ENCODE results near the gene NINL. TPM values are rescaled to one million over a fixed set of nuclear protein-coding genes. Genes with fewer than 3 reads are reported as not detected.
A peak's percentile ranks its signal among the peaks of the same experiment; 100 is the strongest.

NINL gene
- total RNA-seq, 6 donors from 2014 or later, result 10.2 to 47.1 (median 20.3) TPM

- H3K4me3 ChIP-seq, result no peak overlapping the region
- 88% methylated on average over 8 to 12 of the region's 12 CpGs for WGBS, 2 donors
Observed at GRCh38 chr20:25481918-25482253, 103.4 kb downstream of the NINL start.

GRCh38 chr20:25481235-25481917 lies 104.0 kb downstream of the NINL start:
- Histone ChIP-seq H3K4me1 (no peaks in the 10 kb centered on the region), H3K9me3 (no peaks in the 10 kb centered on the region), H3K27me3 (no peaks in the 10 kb centered on the region), H3K27ac (no peak overlapping the region), H3K36me3 (peaks cover 0 to 22% (median 7%) of the 10 kb centered on the region in 4 donors), H3K4me3 (no peak overlapping the region)
- ATAC-seq (ENCODE audit: low FRiP score in 2 of 2) (peak in 1 of 2 donors; percentile 3), DNase-seq (peak in 1 of 2 donors; percentile 37)
- TF ChIP-seq POLR2AphosphoS5 (IDR thresholded peaks at IDR 0.05) (no peak), EP300 (IDR thresholded peaks at IDR 0.05) (no peak), POLR2A (IDR thresholded peaks at IDR 0.05) (no peak), CTCF (IDR thresholded peaks at IDR 0.05) (no peak)
- 81 to 93% methylated on average over 4 to 7 of the region's 11 CpGs for WGBS, 2 donors

More at GRCh38 chr20:25481918-25482253, 103.4 kb downstream of the NINL start:
- DNase-seq, result peak in 1 of 2 donors; percentile 77
- H3K27ac ChIP-seq, result no peak overlapping the region
- H3K27me3 ChIP-seq, result no peaks in the 10 kb centered on the region
- no peaks in the 10 kb centered on the region for H3K9me3 ChIP-seq
- no peak for TF ChIP-seq POLR2AphosphoS5 (IDR thresholded peaks at IDR 0.05)
- ATAC-seq (ENCODE audit: low FRiP score in 2 of 2), result no peak
- H3K4me1 ChIP-seq, result no peaks in the 10 kb centered on the region
- peaks cover 0 to 17% (median 7%) of the 10 kb centered on the region in 4 donors for H3K36me3 ChIP-seq

GRCh38 chr20:25480797-25481196 lies 104.5 kb downstream of the NINL start:
- no peak overlapping the region for H3K27ac ChIP-seq
- no peak for TF ChIP-seq POLR2A (IDR thresholded peaks at IDR 0.05)
- no peak for TF ChIP-seq CTCF (IDR thresholded peaks at IDR 0.05)
- TF ChIP-seq POLR2AphosphoS5 (IDR thresholded peaks at IDR 0.05), result no peak
- TF ChIP-seq EP300 (IDR thresholded peaks at IDR 0.05), result no peak
- H3K4me1 ChIP-seq, result no peaks in the 10 kb centered on the region
- no peak overlapping the region for H3K4me3 ChIP-seq
- peaks cover 0 to 24% (median 7%) of the 10 kb centered on the region in 4 donors for H3K36me3 ChIP-seq
- H3K9me3 ChIP-seq, result no peaks in the 10 kb centered on the region
- WGBS, 2 donors, result 86 to 98% methylated on average over 4 to 9 of the region's 9 CpGs
- H3K27me3 ChIP-seq, result no peaks in the 10 kb centered on the region
- no peak for DNase-seq
- no peak for ATAC-seq (ENCODE audit: low FRiP score in 2 of 2)

- no peak for ATAC-seq (ENCODE audit: low FRiP score in 2 of 2)
- Histone ChIP-seq H3K4me3 (no peak overlapping the region), H3K27ac (no peak overlapping the region), H3K27me3 (no peaks in the 10 kb centered on the region), H3K4me1 (no peaks in the 10 kb centered on the region), H3K9me3 (no peaks in the 10 kb centered on the region), H3K36me3 (peaks cover 0 to 24% (median 7%) of the 10 kb centered on the region in 4 donors)
- TF ChIP-seq EP300 (IDR thresholded peaks at IDR 0.05) (no peak), CTCF (IDR thresholded peaks at IDR 0.05) (no peak), POLR2AphosphoS5 (IDR thresholded peaks at IDR 0.05) (no peak), POLR2A (IDR thresholded peaks at IDR 0.05) (no peak)
- 96 to 98% methylated on average over 7 of the region's 7 CpGs for WGBS, 2 donors
- DNase-seq, result no peak
Observed at GRCh38 chr20:25480156-25480555, 105.2 kb downstream of the NINL start.

GRCh38 chr20:25479638-25480037 lies 105.7 kb downstream of the NINL start:
- H3K27me3 ChIP-seq, result no peaks in the 10 kb centered on the region
- 89 to 90% methylated on average over 4 to 5 of the region's 5 CpGs for WGBS, 2 donors
- TF ChIP-seq EP300 (IDR thresholded peaks at IDR 0.05) (no peak), CTCF (IDR thresholded peaks at IDR 0.05) (no peak), POLR2AphosphoS5 (IDR thresholded peaks at IDR 0.05) (no peak), POLR2A (IDR thresholded peaks at IDR 0.05) (no peak)

More at GRCh38 chr20:25479638-25480037, 105.7 kb downstream of the NINL start:
- H3K4me1 ChIP-seq, result no peaks in the 10 kb centered on the region
- H3K36me3 ChIP-seq, result peaks cover 0 to 24% (median 7%) of the 10 kb centered on the region in 4 donors
- DNase-seq, result peak in 1 of 2 donors; percentile 68
- H3K9me3 ChIP-seq, result no peaks in the 10 kb centered on the region
- no peak overlapping the region for H3K4me3 ChIP-seq
- H3K27ac ChIP-seq, result no peak overlapping the region
- ATAC-seq (ENCODE audit: low FRiP score in 2 of 2), result no peak

All from upper lobe of left lung (tissue), 6 donors.